Measurements from ENCODE around the gene PYDC1.
"Not testable (repeated sequence)": the region's sequence is repeated elsewhere in the genome, so short reads cannot be mapped to it uniquely, and the experiment has no call there.

The PYDC1 gene

GRCh38 chr16:31177136-31177535 lies 39.8 kb downstream of the PYDC1 start:
- peak; percentile 34 for DNase-seq

DNA sequence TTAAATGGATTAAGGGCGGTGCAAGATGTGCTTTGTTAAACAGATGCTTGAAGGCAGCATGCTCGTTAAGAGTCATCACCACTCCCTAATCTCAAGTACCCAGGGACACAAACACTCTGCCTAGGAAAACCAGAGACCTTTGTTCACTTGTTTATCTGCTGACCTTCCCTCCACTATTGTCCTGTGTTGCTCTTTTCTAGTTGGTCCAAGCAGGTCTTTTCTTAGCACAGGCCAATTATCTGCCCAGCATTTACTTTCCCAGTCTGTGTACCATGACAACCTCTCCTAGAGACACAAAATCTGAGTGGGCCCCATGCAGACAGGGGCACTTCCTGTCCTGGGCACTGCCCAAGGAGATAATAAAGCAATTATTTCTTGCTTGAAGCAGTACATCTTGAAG lies 46.9 kb downstream of the PYDC1 start:
- DNase-seq = not testable (repeated sequence)

DNA sequence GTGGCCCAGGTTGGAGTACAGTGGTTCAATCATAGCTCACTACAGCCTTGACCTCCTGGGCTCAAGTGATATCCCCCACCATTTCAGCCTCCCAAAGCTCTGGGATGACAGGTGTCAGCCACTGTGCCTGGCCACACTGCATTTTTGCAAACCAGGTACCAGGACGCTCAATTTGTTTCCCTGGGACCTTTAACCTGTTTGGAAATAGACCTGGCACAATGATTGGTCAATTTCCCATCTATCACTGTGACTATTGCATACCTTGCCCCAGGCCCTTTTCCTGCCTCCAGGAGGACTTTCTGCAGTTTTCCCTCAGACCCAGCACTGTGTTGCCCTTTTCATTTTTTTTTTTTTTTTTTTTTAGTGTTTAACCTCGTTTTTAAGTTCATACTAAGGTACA lies 48.1 kb downstream of the PYDC1 start:
- no peak for DNase-seq

DNA sequence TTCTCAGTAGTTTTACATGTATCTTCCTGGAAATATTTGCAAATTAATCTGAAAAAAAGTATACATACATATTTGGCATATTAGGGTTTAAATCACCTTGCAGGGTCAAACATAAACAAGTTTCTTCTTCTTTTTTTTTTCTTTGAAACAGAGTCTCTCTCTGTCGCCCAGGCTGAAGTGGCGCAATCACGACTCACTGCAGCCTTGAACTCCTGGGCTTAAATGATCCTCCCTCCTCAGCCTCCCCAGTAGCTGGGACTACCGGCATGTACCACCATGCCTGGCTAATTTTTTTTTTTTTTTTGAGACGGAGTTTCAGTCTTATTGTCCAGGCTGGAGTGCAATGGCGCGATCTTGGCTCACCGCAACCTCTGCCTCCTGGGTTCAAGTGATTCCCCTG lies 49.6 kb downstream of the PYDC1 start:
- DNase-seq = no peak

Data from activated CD4-positive, alpha-beta T cell treated with anti-CD3 and anti-CD28 coated beads for 1 hour (primary cell).